HG02642 (cell line): ENCODE results near the gene PCED1B.
"Not testable (repeated sequence)": the region's sequence is repeated elsewhere in the genome, so short reads cannot be mapped to it uniquely, and the experiment has no call there.

Source experiments
- ATAC-seq: cut with Tn5 transposase; IDR thresholded peaks from one replicate; pipeline ENCODE4 v1.9.1; 2021; ENCODE audit warnings: mild to moderate bottlenecking; ENCODE audit not compliant: unreplicated experiment, poor library complexity

Gene PCED1B

DNA sequence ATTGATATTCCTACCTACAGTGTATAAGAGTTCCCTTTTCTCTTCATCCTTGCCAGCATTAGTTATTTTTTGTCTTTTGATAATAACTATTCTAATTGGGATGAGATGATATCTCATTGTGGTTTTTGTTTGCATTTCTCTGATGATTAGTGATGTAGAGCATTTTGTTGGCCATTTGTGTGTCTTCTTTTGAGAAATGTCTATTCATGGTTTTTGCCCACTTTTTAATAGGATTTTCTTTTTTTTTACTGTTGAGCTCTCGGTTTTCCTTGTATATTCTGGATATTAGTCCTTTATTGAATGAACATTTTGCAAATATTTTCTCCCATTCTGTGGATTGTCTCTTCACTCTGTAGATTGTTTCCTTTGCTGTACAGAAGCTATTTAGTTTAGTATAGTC is 79.9 kb downstream of the PCED1B start:
- no peak for ATAC-seq

DNA sequence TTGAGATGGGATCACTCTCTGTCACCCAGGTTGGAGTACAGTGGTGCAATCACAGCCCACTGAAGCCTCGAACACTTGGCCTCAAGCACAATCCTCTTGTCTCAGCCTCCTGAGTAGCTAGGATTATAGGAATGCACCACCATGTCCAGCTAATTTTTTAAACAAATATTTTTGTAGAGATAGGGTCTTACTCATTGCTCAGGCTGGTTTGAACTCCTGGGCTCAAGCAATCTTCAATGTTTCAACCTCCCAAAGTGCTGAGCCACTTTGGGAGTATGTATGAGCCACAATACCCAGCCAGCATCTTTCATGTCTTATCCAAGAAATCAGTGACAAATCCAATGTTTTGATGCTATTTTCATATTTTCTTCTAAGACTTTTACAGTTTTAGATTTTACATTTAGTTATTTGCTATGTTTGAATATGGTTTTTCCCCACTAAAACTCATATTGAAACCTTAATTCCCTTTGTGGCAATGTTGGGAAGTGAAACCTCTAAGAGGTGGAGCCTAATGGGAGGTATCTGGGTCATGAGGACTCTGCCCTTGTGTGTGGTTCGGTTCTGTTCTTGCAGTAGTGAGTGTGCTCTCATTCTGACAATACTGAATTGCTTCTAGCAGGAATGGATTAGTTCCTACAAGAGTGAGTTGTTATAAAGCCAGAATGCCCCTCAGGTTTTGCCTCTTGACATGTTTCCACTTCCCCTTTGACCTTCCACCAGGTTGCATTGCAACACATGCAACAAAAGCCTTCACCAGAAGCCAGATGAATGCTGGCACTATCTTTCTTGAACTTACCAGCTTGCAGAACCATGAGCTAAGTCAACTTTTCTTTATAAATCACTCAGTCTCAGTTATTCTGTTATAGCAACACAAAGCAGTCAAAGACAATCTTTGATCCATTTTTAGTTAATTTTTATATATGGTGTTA is 81.2 kb downstream of the PCED1B start:
- ATAC-seq, result no peak

DNA sequence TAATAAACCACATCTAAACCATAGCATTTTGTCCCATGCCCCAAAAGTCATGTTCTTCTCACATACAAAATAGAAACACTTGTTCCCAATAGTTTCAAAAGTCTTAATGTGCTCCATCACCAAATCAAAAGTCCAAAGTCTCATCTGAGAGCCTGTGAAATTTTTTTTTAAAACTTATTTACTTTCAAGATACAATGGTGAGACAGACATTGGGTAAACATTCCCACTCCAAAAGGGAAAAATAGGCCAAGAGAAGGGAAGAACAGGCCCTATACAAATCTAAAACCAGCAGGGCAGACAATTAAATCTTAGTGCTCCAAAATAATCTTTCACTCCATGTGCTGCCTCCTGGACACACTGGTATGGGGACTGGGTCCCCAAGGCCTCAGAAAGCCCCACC is 84.7 kb downstream of the PCED1B start:
- ATAC-seq, result no peak

DNA sequence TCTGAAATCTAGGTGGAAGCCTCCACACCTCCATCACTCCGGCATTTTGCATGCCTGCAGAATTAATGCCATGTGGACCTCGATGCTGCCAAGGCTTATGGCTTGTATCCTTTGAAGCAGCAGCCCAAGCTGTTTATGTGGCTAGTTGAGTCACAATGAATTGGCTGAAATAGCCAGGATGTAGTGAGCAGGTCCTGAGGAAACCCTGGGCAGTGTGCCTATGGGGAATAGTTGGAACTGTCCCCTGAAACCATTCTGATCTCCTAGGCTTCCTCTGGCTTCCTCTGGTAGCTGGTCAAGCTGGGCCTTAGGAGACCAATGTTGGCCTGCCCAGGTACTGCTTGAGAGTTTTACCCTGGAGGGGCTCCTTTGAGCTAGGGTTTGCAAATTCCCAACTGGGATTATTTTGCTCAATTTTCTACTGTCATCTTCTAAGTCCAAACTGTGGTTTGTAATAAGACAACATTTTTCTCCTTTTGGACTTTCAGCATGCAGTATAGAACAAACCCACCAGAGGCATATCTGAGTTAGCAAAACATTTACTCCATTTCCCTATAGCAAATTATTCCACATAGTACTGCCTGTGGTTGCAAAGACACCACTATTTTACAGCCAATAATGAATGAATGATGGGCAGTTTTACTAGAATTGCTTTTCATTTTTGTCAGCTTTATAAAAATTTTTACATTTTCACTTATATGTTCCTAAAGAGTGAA is 85.5 kb downstream of the PCED1B start:
- ATAC-seq, result no peak

DNA sequence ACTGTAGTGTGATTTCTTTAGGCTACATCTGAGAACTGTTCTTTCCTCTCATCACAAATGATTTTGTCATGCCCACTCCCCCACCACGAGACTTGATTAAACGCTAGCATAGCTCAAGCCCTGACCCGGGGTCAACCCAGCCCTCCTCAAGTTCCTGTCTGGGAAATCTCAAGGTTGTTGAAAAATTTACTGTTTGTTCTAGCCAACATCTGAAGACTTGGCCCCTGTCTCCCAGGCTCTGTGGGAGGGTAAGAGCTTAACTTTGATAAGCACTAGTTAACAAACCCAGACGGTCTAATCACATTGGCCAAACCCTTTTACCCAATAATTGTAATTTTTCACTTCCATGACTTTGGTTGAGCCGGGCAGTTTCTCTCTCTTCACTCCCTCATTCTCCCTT is 86.5 kb downstream of the PCED1B start:
- ATAC-seq, result no peak

DNA sequence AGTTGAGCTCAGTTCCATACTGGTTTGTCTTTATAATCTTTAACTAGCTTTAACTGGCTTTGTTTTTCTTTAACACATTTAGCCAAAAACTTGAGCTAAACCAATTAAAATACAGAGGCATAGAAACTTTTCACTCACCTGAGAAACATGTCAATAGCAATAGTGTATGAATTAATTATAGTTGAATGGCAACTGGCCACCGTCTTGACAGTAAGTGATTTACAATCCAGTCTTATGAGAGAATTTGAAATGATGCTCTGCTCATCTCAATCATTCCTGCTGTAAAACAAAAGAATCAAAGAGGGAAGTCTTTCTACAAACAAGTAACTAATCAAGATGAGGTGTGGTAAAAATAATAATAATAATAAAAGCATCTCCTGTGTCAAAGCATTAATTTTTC is 86.9 kb downstream of the PCED1B start:
- ATAC-seq, result no peak

DNA sequence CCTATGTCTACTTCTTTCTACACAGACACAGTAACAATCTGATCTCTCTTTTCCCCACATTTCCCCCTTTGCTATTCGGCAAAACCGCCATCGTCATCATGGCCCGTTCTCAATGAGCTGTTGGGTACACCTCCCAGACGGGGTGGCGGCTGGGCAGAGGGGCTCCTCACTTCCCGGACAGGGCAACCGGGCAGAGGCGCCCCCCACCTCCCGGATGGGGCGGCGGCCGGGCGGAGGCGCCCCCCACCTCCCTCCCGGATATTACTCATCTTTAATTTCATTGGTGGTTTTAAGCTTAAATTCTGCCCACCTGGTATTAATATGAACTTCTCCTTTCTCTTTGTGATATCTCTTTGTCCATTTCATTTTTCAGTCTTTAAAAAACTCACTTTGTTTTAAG is 90.9 kb downstream of the PCED1B start:
- not testable (repeated sequence) for ATAC-seq

DNA sequence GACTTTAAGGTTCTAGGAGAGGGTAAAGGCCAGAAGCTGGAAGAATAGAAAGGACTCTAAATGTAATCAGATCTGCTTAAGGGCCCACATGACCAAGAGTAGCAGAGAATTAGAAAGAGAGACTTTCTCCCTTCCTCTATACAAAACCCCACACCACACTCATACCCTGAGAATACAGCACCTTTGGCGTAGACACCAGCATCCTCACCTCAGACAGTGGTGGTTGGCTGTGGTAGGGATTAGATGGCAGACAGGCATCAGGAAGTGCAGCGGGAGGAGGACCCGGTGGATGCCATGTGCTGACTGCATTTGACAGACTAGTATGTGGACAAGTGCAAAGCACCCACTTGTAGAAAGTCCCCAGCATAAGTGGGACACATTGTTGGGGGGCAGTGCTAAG is 98.6 kb downstream of the PCED1B start:
- ATAC-seq, result no peak

DNA sequence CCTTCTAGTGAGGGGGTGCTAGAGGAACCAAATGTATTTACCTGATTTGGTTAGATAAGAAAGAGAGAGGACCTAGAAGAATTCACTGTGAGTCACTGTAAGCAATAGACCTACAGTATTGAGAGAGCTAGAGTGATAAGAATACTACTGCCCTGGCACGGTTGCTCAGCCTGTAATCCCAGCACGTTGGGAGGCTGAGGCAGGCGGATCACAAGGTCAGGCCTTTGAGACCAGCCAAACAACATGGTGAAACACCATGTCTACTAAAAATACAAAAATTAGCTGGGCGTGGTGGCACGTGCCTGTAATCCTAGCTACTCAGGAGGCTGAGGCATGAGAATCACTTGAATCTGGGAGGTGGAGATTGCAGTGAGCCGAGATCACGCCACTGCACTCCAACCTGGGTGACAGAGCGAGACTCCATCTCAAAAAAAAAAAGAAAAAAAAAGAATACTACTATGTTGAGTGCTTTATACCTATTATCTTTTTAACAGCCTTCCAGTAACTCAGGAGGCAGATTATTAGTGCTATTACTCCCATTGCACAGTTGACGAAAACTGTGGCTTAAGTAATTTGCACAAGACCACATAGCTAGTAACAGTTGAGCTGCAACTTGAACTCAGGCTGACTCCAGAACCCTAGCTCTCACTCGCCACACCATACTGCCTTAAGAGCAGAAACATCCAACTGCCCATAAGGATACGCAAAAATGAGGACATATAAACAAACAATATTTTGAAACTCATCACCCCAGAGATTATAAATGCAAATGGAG is 102.9 kb downstream of the PCED1B start:
- not testable (repeated sequence) for ATAC-seq

DNA sequence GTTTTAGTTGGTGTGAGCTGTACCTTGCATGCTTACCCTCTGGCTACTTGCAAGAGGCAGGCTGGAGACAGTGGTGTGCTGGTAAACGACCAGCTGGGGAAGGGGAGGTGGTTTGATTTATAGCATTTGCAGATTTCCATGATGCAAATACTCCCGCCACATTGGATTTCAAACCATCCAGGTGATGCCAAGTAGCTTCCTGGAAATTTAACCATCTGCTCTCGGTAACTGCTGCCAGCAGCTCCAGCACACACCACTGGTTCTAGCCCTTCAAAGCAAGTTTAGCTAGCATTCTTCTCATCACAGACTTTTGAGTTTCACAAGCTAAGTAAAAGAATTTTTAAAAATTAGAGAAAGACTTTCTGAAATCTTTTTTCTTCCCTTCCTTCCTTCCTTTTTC is 104.8 kb downstream of the PCED1B start:
- no peak for ATAC-seq

DNA sequence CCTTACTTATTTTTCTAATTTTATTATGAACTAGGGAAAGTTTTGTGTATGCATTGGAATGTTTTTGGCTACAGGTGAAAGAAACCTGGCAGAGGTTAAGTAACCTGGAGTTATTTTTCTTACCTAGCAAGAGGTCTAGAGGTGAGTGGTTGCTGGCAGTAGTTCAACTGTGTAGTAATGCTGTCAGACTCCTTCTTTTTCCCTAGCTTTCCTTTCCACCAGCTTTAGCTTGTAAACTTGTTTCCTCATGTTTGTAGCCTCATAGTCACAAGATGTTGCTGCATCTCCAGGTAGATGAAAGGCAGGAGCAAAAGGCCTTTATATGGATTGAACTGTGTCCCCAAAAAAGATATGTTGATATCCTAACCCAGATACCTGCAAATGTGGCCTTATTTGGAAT is 105.4 kb downstream of the PCED1B start:
- no peak for ATAC-seq

DNA sequence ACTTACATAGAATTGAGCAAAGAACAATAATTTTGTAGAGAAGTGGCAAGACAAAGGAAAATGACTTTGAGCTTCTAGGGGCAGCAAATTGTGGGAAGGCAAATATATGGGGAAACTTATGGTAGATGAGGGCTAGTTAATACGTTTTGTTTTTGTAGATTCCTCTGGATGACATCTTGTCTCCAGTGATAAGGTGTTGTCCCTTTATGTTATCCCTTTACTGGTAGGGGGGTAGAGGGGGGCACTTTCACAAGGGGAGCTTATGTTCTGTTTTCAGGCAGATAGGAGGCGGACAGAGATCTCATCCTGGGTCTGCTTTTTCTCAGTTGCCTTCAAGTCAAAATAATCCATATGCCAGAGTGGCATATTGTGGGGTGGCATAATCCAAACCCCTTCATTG is 106.8 kb downstream of the PCED1B start:
- ATAC-seq, result no peak

DNA sequence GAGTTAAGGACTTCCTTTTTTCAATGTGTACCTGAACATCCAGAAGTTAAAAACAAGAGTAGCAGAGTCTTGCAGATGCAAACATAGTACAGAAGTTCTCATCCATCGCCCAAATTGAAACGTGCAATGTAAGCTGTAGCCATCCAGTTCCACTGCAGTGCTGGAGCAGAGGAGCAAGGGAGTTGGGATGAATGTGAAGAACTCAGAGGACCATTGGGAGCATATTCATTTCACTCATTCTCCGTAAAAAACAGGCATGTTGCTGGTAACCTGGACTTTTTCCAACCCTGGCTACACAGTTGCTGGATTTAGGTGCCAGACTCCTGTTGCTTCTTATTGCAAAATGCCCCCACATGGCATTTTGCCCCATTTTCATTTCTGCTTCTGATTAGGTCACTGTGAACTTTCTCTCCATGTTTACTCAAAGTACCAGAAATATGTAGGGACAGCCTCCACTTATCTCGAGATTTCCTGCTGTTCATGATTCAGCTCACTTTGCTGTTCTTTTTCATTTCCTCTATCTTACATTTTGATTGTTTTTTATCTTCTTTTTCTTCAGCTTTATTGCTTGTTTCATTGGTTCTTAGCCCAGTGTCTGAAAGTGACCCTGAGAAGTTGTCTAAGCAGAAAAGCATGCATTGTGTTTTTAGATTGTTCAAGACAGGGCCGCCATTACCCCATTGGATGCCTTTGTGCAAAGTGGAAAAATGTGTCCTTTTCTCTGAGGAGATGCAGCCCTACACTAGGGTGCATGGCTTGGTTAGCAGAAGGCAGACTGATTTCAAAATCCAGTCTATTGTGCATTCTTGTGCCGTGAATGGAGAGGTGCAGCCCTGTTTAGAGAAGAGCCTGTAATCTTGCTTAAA is 109.4 kb downstream of the PCED1B start:
- no peak for ATAC-seq

DNA sequence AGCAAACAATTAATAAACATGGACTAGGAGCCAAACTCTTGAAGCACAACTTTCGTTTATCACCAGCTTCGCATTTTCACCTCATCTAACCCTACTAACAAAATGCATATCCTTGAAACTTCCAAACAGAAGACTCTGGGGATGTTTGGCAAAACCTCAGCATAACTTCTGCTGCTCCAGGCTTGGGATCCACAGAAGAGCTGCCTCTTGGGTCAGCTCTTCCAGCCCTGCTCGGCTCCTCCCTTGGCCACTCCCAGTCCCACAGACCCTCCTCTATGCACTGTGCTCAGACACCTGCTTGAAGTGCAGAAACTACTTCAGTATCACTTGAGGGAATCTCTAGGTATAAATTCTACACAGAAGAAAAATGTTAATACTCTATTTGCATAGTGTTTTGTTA is 110.3 kb downstream of the PCED1B start:
- ATAC-seq, result no peak

DNA sequence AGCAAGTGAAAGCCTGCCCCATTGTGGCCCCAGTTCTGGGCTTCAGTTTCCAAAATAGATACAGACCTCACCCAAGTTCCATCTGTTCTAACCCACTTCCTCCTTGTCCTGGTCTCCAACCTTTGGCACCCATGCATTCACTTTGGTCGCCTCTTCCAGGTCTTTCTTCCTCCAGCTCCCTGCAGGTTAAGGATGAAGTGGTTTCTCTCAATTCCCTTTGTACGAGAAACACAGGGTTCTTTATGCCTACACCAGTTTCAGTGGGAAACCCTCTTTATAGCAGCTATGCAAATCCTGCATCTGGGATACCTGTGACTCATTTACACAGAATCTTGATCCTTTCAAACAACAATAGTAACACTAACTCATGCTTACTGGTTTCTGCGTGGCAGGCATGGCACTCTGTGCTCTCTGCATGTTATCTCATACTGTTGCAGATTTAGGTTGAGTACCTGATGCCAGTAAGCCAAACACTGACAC is 110.9 kb downstream of the PCED1B start:
- ATAC-seq, result peak; percentile 45

DNA sequence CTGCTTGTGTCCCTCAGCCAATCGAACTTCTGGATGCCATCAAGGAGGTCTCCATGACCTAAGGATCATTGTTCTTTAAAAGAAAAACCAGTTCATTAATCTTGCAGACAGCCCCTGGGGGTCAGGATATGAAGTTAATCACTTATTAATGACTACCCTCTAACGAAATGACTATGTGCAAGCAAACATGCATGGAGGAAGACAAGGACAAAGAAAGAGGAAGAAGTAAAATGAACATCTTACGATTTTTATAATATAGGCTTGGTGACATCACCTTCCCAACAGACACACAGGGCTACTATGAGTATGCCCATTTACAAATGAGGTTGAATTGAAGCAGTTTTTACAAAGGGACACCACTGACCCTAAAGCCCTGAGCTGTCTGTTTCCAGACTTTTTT is 111.5 kb downstream of the PCED1B start:
- peak; percentile 12 for ATAC-seq

DNA sequence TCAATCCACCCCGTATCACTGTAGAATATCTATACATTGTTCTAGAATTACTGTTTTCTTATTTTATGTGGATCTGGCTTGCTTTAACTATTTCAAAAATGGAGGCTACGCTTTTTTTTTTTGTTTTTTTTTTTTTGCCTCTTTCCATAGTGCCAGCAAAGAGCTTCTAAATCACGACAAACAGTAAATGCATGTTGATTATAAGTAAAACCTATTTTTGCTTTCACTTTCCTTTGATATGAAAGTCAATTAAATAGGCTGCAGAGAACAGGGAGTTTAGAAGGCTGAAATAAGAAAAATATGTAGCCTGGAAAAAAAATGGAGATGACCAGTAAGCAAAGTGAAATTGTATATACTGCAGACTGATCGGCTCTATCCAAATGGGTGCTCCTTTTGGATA is 112.6 kb downstream of the PCED1B start:
- no peak for ATAC-seq

DNA sequence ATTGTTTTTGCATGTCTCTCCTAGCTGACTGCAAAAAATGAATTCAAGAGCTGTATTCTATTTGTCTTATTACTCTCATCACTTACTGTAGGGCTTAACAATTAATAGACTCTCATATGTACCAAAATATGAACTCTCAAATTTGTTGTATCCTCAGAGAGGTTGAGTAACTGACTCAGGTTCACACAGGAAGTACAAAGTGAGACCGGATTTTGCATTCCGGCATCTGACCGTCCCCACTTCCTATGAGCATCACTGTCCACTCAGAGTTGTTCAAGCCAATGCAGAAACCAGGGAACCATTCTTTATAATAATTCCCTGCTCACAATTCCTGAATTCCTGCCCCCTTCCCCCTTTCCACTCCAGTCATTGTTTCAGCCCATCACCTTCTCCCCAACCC is 113.6 kb downstream of the PCED1B start:
- ATAC-seq, result no peak

DNA sequence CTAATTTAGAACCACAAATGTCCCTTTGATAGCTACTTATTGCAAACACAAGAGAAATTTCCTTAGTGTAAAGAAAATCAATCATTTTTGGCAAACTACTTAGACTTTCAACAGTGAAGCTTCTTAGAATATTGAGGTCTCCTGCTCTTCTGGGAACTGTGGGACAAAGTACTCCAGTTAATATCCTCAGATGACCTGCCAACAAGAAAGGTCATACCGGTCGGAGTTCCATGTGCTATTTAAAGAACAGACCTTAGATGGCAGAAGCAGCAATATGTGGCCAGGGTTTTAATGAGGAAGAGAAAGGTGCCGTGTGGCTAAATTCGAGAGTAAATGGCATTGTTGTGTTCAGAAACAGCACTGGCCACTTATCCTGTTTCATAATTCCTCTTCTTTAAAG is 115.1 kb downstream of the PCED1B start:
- no peak for ATAC-seq

DNA sequence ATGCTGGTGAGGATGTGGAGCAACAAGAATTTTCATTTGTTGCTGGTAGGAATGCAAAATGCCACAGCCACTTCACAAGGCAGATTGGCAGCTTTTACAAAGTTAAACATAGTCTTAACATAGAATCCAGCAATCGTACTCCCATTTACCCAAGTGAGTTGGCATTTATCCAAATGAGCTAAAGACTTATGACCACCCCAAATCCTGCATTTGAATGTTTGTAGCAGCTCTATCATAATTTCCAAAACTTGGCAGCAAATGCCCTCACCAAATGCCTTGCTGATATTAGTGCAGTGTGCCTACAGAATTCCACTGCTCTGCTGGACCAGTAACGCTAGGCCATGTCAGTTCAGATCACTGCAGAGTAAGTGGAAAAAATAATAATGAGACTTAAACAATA is 121.0 kb downstream of the PCED1B start:
- no peak for ATAC-seq
